Chondrocyte (in vitro differentiated cells): Measurements from ENCODE around the gene DNM1L. TPM values are rescaled to one million over a fixed set of nuclear protein-coding genes. Genes with fewer than 3 reads are reported as not detected.

Experiments used
- DNase-seq: peaks from one replicate; pipeline ENCODE4 v3.0.0; 2021; ENCODE audit warnings: mixed read lengths, low spot score
- H3K27ac Mint-ChIP-seq: one replicate; pipeline ENCODE4 v1.8.0; 2021; ENCODE audit warnings: mild to moderate bottlenecking, moderate library complexity, mixed read lengths; ENCODE audit not compliant: unreplicated experiment
- H3K27me3 Mint-ChIP-seq: 2 replicates; pipeline ENCODE4 v1.8.0; 2021; ENCODE audit warnings: low read depth, mixed read lengths
- H3K36me3 Mint-ChIP-seq: 2 replicates; pipeline ENCODE4 v1.8.0; 2021; ENCODE audit warnings: low read depth, mixed read lengths
- H3K4me1 Mint-ChIP-seq: 2 replicates; pipeline ENCODE4 v1.8.0; 2021; ENCODE audit warnings: low read depth, mild to moderate bottlenecking, mixed read lengths
- H3K4me3 Mint-ChIP-seq: one replicate; pipeline ENCODE4 v1.8.0; 2021; ENCODE audit warnings: mild to moderate bottlenecking, moderate library complexity, mixed read lengths; ENCODE audit not compliant: unreplicated experiment
- H3K9me3 Mint-ChIP-seq: 2 replicates; pipeline ENCODE4 v1.8.0; 2021; ENCODE audit warnings: low read depth, mixed read lengths
- total RNA-seq: library from RNA; stranded (reverse); gene quantifications from 3 replicates; pipeline ENCODE4 v1.2.1, GENCODE V29; 2021
- TF ChIP-seq, protein P1 (sequence below): fragments of 200-600 bp; sonication (generic); IDR thresholded peaks from 2 replicates; pipeline ENCODE4 v1.5.0; 2021; ENCODE audit warnings: antibody characterized with exemption, mild to moderate bottlenecking, moderate library complexity

The DNM1L gene
- total RNA-seq, 1 donor from 2014 or later = 67.0 TPM

DNA sequence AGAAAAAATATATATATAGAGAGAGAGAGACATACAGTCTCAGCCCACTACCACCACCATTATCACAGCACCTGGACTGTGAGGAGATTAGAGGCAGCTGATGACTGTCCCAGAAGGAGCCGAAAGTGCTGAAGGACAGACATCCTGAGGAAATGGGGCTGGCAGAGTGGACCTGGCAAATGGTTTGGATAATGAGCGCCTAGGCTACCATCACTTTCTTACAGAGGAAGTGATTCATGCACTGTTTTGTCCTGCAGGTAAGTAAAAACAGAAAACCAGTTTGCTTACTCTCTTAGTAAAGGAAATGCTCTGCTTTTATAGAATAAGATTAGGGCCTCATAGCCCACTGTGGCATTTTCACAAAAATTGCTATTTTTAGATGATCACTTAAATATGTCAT, 28.6 kb upstream of the DNM1L start:
- H3K4me1 Mint-ChIP-seq = peaks cover 4% of the 10 kb centered on the region
- H3K9me3 Mint-ChIP-seq = no peaks in the 10 kb centered on the region
- TF ChIP-seq, protein P1, sequence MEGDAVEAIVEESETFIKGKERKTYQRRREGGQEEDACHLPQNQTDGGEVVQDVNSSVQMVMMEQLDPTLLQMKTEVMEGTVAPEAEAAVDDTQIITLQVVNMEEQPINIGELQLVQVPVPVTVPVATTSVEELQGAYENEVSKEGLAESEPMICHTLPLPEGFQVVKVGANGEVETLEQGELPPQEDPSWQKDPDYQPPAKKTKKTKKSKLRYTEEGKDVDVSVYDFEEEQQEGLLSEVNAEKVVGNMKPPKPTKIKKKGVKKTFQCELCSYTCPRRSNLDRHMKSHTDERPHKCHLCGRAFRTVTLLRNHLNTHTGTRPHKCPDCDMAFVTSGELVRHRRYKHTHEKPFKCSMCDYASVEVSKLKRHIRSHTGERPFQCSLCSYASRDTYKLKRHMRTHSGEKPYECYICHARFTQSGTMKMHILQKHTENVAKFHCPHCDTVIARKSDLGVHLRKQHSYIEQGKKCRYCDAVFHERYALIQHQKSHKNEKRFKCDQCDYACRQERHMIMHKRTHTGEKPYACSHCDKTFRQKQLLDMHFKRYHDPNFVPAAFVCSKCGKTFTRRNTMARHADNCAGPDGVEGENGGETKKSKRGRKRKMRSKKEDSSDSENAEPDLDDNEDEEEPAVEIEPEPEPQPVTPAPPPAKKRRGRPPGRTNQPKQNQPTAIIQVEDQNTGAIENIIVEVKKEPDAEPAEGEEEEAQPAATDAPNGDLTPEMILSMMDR = no peak
- H3K36me3 Mint-ChIP-seq = no peaks in the 10 kb centered on the region
- no peak for DNase-seq
- no peak overlapping the region for H3K27ac Mint-ChIP-seq
- no peaks in the 10 kb centered on the region for H3K27me3 Mint-ChIP-seq
- H3K4me3 Mint-ChIP-seq = no peak overlapping the region

DNA sequence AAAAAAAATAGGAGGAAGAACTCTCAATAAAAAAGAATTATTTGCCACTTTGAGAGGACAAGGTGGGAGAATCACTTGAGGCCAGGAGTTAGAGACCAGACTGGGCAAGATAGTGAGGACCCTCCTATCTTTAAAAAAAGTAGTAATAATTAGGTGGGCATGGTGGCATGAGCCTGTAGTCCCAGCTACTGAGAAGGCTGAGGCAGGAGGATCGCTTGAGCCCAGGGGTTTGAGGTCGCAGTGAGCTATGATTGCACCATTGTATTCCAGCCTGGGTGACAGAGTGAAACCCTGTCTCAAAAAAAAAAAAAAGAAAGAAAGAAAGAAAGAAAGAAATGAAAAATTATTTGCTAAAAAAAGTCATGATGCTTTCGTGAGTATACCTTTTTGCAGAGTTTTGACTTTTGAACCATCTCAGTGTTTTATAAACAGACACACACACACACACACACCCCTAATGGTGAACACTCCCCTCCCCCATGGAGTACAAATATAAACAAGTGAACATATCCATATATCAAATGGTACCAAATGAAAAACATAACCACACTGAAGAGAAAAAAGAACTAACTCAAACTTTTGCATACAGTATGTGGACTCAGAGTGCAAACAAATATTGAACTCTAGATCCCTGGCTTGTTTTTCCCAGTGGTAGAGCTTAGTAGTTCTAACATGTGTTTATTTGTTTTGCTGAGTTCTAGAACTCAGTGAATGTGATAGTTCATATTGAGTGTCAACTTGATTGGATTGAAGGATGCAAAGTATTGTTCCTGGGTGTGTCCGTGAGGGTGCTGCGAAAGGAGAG, 27.7 kb upstream of the DNM1L start:
- TF ChIP-seq, protein P1 = no peak
- H3K27me3 Mint-ChIP-seq = no peaks in the 10 kb centered on the region
- no peak overlapping the region for H3K27ac Mint-ChIP-seq

DNA sequence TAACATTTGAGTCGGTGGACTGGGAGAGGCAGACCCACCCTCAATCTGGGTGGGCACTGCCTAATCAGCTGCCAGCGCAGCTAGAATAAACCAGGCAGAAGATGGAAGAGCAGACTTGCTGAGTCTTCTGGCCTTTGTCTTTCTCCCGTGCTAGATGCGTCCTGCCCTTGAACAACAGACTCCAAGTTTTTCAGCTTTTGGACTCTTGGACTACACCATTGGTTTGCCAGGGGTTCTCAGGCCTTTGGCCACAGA, 27.2 kb upstream of the DNM1L start:
- no peak for DNase-seq
- Mint-ChIP-seq H3K36me3 (no peaks in the 10 kb centered on the region), H3K27me3 (no peaks in the 10 kb centered on the region), H3K9me3 (no peaks in the 10 kb centered on the region), H3K4me1 (peaks cover 4% of the 10 kb centered on the region), H3K27ac (no peak overlapping the region), H3K4me3 (no peak overlapping the region)
- TF ChIP-seq, protein P1 = no peak

More for the DNA sequence above, 27.7 kb upstream of the DNM1L start:
- no peak for DNase-seq
- peaks cover 4% of the 10 kb centered on the region for H3K4me1 Mint-ChIP-seq
- no peak overlapping the region for H3K4me3 Mint-ChIP-seq
- no peaks in the 10 kb centered on the region for H3K9me3 Mint-ChIP-seq
- H3K36me3 Mint-ChIP-seq = no peaks in the 10 kb centered on the region

DNA sequence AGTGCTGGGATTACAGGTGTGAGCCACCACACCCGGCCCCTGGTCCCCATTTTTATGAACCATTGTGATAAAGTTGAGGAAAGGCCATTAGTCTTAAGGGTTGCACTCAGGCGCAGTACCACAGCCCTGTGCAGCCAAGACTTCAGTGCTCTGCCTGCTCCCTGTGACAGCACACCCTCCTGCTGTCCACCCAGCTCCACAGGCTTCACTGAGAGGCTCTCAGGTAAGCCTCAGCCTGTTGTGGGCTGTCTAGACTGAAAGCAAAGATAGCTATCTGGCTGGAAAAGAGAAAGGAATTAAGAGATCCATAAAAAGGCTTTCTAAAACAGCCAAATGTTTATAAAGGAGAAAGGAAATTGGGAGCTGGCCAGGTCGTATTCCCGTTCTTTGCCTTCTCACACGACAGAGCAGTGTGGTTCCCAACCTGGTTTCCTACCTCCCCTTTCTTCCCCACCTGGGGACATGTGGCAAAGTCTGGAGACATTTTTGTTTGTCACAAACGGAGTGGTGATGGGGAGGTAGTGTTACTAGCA, 19.1 kb upstream of the DNM1L start:
- Mint-ChIP-seq H3K4me3 (no peak overlapping the region), H3K36me3 (no peaks in the 10 kb centered on the region), H3K9me3 (no peaks in the 10 kb centered on the region), H3K4me1 (peaks cover 12% of the 10 kb centered on the region), H3K27ac (no peak overlapping the region), H3K27me3 (no peaks in the 10 kb centered on the region)
- DNase-seq = no peak
- TF ChIP-seq, protein P1 = no peak

DNA sequence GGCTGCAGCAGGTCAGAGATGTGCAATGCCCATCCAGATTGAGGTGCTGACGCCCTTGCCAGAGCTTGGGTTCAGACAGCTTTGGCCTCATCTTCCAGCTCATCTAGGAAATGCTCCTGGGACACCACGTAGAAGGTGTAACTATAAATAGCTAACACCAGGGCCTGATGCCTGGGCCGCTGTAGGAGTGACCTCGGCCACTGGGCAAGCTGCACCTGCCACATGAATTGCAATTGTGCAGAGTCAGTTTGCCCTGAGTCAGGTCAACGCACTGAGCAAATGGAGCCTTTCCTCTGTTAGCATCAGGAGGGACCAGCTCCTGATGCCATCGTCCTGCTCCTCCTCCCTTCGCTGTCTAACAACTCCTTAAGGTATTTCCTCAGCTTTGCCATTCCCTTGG, 17.4 kb upstream of the DNM1L start:
- H3K36me3 Mint-ChIP-seq = no peaks in the 10 kb centered on the region
- no peak overlapping the region for H3K4me3 Mint-ChIP-seq
- TF ChIP-seq, protein P1 = no peak
- H3K9me3 Mint-ChIP-seq = no peaks in the 10 kb centered on the region
- no peak overlapping the region for H3K27ac Mint-ChIP-seq
- DNase-seq = no peak
- H3K4me1 Mint-ChIP-seq = peaks cover 12% of the 10 kb centered on the region
- H3K27me3 Mint-ChIP-seq = no peaks in the 10 kb centered on the region
